HepG2 (cell line): Measurements from ENCODE around the gene TMEM97. TPM values are rescaled to one million over a fixed set of nuclear protein-coding genes. Genes with fewer than 3 reads are reported as not detected.

Source experiments
- GATAD1 ChIP-seq: IDR thresholded peaks from 2 replicates; pipeline ENCODE4 v1.6.1; 2016; ENCODE audit warnings: missing genetic modification reagents, missing compliant biosample characterization
- HIVEP1 ChIP-seq: sonication (generic); formaldehyde crosslinking; IDR thresholded peaks from 2 replicates; pipeline ENCODE4 v1.4.0; 2020; ENCODE audit warnings: mild to moderate bottlenecking, missing genetic modification reagents
- HOXA3 ChIP-seq: sonication (generic); formaldehyde crosslinking; IDR thresholded peaks from 2 replicates; pipeline ENCODE4 v1.5.0; 2020; ENCODE audit warnings: missing genetic modification reagents
- MAX ChIP-seq: IDR thresholded peaks from 2 replicates; pipeline ENCODE4 v1.6.1; 2012; ENCODE audit warnings: inconsistent platforms
- MXI1 ChIP-seq: IDR thresholded peaks from 3 replicates; pipeline ENCODE4 v1.6.1; 2012; ENCODE audit warnings: low read depth, low read length, inconsistent platforms, borderline replicate concordance
- RAD51 ChIP-seq: fragments of 450-650 bp; IDR thresholded peaks from 2 replicates; pipeline ENCODE4 v1.6.1; 2016; ENCODE audit warnings: borderline replicate concordance
- RXRA ChIP-seq: sonication (generic); formaldehyde crosslinking; IDR thresholded peaks from 2 replicates; pipeline ENCODE4 v1.5.1; 2020; ENCODE audit warnings: missing genetic modification reagents
- SAP130 ChIP-seq: IDR thresholded peaks from 2 replicates; pipeline ENCODE4 v1.6.1; 2016; ENCODE audit warnings: low read depth
- SKIL ChIP-seq: sonication (generic); formaldehyde crosslinking; IDR thresholded peaks from 2 replicates; pipeline ENCODE4 v1.8.0; 2022; ENCODE audit warnings: missing genetic modification reagents, mild to moderate bottlenecking, moderate library complexity, borderline replicate concordance
- USF2 ChIP-seq, 2 experiments: sonication (generic) in 1 of 2; formaldehyde crosslinking in 1 of 2; IDR thresholded peaks; 2 replicates each; pipeline versions ENCODE4 v1.5.1 to v1.6.1; 2011 to 2020; ENCODE audit warnings: borderline replicate concordance in 1 of 2, low read depth in 1 of 2, low read length in 1 of 2, mild to moderate bottlenecking in 1 of 2, missing genetic modification reagents in 1 of 2, moderate library complexity in 1 of 2
- ZBTB39 ChIP-seq: sonication (generic); formaldehyde crosslinking; IDR thresholded peaks from 2 replicates; pipeline ENCODE4 v1.5.0; 2020; ENCODE audit warnings: missing genetic modification reagents
- ZNF512 ChIP-seq: sonication (generic); formaldehyde crosslinking; IDR thresholded peaks from 2 replicates; pipeline ENCODE4 v1.4.0; 2020; ENCODE audit warnings: mild to moderate bottlenecking, missing genetic modification reagents
- ZNF619 ChIP-seq: sonication (generic); formaldehyde crosslinking; IDR thresholded peaks from 2 replicates; pipeline ENCODE4 v1.4.0; 2020; ENCODE audit warnings: mild to moderate bottlenecking, missing genetic modification reagents
- ZNF691 ChIP-seq: sonication (generic); formaldehyde crosslinking; IDR thresholded peaks from 2 replicates; pipeline ENCODE4 v1.4.0; 2020; ENCODE audit warnings: missing genetic modification reagents, low read depth, mild to moderate bottlenecking, borderline replicate concordance
- ZNF747 ChIP-seq: sonication (generic); formaldehyde crosslinking; IDR thresholded peaks from 2 replicates; pipeline ENCODE4 v1.8.1; 2023; ENCODE audit warnings: missing genetic modification reagents, mild to moderate bottlenecking, borderline replicate concordance
- polyA plus RNA-seq, 8 experiments: library from polyadenylated mRNA; depleted of rRNA in 3 of 8; stranded (reverse) in 7 of 8; unstranded in 1 of 8; fragments of >200 nt; fragmentation: Illumina TruSeq in 4 of 8; extraction: Trizol in 4 of 8; gene quantifications; 2 replicates each; pipeline versions ENCODE4 v1.2.1 to v1.2.3, GENCODE V29; 2011 to 2016; ENCODE audit warnings: low read depth in 4 of 8, missing spikeins in 1 of 8, mixed read lengths in 1 of 8; ENCODE audit not compliant: insufficient read depth in 1 of 8
- total RNA-seq, 5 experiments: library from RNA; depleted of rRNA; stranded (reverse); fragments of >200 nt; fragmentation: Illumina TruSeq; extraction: Trizol; gene quantifications; 2 replicates each; pipeline ENCODE4 v1.2.3, GENCODE V29; 2016; ENCODE audit warnings: low read depth in 1 of 5

The TMEM97 gene
- total and polyA plus RNA-seq, 2 of the 13 experiments (the other 11 are each of a cell fraction or from before 2014, with no cell fraction given), result 69.6 to 137 TPM

- TF ChIP-seq MXI1, result peak; percentile 41; the same call in 1 of the 3 replicates
- TF ChIP-seq MAX, result peak; percentile 58; the same call in 1 of the 2 replicates
- 0 out of 2 replicates have a peak, but pooled peaks have one; percentile 9 for TF ChIP-seq HOXA3 (CRISPR knock-in tag)
- no peak for TF ChIP-seq ZNF691
- 0 out of 2 replicates have a peak, but pooled peaks have one; percentile 13 for TF ChIP-seq HIVEP1 (CRISPR knock-in tag)
- TF ChIP-seq RXRA (CRISPR knock-in tag), result no peak
- TF ChIP-seq ZBTB39 (CRISPR knock-in tag), result no peak
- peak; percentile 48 for TF ChIP-seq SAP130 (CRISPR knock-in tag)
- TF ChIP-seq USF2 (IDR thresholded peaks at IDR 0.05; ENCODE audit: low read depth, low read length), result peak; percentile 77
- peak; percentile 92; the same call in 1 of the 2 replicates for TF ChIP-seq USF2 (CRISPR knock-in tag; IDR thresholded peaks at IDR 0.05; ENCODE audit: borderline replicate concordance)
- 0 out of 2 replicates have a peak, but pooled peaks have one; percentile 18 for TF ChIP-seq SKIL (CRISPR knock-in tag)
- no peak for TF ChIP-seq GATAD1
- no peak for TF ChIP-seq ZNF512
- TF ChIP-seq ZNF619 (CRISPR knock-in tag), result 0 out of 2 replicates have a peak, but pooled peaks have one; percentile 53
- TF ChIP-seq ZNF747 (CRISPR knock-in tag), result peak; percentile 52; the same call in 1 of the 2 replicates
- peak; percentile 69; the same call in 1 of the 2 replicates for TF ChIP-seq RAD51
Observed at GRCh38 chr17:28371245-28372202, 52.5 kb downstream of the TMEM97 start, which contains the start of gene SARM1 (continued).
